GM12873 (cell line): ENCODE data around the gene SPTSSA.

Source experiments
- TF ChIP-seq, protein P1 (sequence below): IDR thresholded peaks from 2 replicates; pipeline ENCODE4 v1.5.1; 2012; ENCODE audit warnings: low read depth, mild to moderate bottlenecking, moderate library complexity, low read length, control low read depth; ENCODE audit not compliant: insufficient read depth; ENCODE audit errors: missing control alignments

SPTSSA gene

DNA sequence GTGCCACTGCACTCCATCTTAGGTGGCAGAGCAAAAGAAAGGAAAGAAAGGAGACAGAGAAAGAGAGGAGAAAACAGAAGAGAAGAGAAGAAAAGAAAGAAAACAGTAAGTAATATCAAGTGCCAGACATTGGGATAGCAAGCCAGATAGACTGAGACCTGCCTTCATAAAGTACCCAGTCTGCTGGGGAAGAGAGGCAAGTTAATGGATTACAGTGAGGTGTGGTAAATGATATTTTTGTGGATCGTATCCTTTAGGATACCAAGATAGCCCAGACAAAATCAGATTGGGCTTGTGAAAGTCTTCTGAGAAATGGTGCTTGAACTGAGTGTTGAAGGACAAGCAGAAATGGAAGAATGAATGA, 1.5 kb upstream of the SPTSSA start:
- TF ChIP-seq, protein P1, sequence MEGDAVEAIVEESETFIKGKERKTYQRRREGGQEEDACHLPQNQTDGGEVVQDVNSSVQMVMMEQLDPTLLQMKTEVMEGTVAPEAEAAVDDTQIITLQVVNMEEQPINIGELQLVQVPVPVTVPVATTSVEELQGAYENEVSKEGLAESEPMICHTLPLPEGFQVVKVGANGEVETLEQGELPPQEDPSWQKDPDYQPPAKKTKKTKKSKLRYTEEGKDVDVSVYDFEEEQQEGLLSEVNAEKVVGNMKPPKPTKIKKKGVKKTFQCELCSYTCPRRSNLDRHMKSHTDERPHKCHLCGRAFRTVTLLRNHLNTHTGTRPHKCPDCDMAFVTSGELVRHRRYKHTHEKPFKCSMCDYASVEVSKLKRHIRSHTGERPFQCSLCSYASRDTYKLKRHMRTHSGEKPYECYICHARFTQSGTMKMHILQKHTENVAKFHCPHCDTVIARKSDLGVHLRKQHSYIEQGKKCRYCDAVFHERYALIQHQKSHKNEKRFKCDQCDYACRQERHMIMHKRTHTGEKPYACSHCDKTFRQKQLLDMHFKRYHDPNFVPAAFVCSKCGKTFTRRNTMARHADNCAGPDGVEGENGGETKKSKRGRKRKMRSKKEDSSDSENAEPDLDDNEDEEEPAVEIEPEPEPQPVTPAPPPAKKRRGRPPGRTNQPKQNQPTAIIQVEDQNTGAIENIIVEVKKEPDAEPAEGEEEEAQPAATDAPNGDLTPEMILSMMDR: no peak

DNA sequence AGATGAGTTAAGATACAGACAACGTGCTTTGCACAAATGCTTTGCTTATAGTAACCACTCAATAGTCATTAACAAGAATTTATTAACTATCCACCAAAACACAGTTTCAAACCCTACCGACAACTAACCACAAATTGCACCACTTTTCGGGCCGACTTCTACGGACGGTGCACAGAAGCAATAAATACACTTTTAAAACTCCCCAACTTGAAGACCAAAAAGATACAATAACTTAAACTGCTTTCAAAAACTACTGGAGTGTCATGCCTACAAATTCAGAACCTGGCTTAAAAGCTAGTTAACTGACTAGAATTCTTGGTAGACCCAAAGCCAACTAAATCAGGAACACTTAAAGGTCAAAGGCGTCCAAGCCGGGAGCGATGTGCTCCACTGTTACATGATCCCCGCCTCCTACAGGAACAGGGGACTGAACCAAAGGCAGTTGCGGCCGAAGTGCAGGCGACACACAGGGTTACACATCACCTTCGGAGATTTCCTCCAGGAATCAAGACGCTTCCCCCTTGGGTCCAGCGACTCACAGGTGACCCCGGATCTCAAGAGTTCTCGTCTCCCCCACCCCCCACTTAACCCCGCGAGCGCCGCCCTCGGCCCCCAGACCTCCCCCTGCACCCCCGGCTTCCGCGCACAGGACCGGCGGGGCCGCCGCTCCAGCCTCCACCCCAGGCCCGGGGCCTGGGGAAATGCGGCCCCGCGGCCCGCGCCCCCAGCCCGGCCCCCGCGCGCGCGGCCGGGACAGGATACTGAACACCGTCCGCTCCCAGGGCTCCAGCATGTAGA, 507 bp downstream of the SPTSSA start:
- TF ChIP-seq, protein P1: no peak

GRCh38 chr14:34460841-34461240, 1.2 kb downstream of the SPTSSA start:
- TF ChIP-seq, protein P1: no peak

GRCh38 chr14:34460295-34460694, 1.7 kb downstream of the SPTSSA start:
- TF ChIP-seq, protein P1: no peak

- TF ChIP-seq, protein P1: no peak
Observed at GRCh38 chr14:34457186-34457585, 4.9 kb downstream of the SPTSSA start.

DNA sequence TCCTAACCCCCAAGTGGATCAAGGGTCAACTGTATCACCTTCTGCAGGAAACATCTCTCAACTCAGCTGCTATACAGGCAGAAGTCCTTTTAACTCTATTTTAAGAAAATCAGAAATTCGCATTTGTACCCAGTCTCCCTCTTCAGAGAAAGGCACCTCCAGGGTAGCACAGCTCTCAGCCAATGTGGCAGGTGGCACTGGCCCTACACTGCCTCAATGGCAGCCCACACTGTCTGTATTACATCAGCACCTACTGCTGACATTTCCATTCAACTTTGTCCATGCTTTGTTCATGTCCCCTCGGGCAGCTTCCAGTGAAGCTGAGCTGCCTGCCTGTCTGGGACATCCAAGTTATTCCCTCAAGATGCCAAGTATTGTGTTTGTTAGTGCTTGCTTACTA, 8.8 kb downstream of the SPTSSA start:
- TF ChIP-seq, protein P1: no peak

GRCh38 chr14:34452258-34452822, 9.7 kb downstream of the SPTSSA start:
- TF ChIP-seq, protein P1: no peak
